ENCODE measurements around the gene ANKRD35.

ANKRD35 gene

DNA sequence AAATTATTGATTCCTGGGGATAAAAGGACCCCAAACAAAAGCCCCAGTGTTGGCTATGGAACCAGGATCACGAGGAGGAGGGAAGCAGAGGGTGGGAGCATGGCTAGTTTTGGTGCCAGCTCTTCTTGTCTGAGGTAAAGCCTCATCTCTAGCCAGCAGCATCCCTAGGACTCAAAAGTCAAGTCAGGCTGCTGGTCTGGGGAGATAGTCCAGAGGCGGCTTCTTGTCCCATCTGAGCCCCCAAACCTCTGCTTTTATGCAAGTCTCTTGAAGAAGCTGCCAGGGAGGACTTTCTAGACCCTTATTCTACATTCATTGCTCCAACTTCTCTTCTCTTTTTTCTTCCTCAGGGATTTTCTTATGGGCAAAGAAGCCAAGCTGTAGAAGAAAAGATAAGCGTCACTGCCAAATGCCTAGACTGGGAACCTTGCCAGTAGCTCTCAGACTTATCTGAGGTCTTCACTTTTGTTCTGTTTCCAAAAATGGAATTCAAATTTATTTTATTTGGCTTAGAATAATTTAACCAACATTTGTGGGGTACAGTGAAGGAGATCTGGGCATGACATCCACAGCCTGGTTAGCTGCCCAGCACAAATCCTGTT is 6.9 kb upstream of the ANKRD35 start:
- DNase-seq (ENCODE audit: low read depth) = peak; percentile 43
- H3K4me3 ChIP-seq (ENCODE audit: low read length) = peak overlapping the region; percentile 9
- TF ChIP-seq, protein P1, sequence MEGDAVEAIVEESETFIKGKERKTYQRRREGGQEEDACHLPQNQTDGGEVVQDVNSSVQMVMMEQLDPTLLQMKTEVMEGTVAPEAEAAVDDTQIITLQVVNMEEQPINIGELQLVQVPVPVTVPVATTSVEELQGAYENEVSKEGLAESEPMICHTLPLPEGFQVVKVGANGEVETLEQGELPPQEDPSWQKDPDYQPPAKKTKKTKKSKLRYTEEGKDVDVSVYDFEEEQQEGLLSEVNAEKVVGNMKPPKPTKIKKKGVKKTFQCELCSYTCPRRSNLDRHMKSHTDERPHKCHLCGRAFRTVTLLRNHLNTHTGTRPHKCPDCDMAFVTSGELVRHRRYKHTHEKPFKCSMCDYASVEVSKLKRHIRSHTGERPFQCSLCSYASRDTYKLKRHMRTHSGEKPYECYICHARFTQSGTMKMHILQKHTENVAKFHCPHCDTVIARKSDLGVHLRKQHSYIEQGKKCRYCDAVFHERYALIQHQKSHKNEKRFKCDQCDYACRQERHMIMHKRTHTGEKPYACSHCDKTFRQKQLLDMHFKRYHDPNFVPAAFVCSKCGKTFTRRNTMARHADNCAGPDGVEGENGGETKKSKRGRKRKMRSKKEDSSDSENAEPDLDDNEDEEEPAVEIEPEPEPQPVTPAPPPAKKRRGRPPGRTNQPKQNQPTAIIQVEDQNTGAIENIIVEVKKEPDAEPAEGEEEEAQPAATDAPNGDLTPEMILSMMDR (conservative IDR thresholded peaks at IDR 0.05; ENCODE audit: low read depth, low read length) = no peak

DNA sequence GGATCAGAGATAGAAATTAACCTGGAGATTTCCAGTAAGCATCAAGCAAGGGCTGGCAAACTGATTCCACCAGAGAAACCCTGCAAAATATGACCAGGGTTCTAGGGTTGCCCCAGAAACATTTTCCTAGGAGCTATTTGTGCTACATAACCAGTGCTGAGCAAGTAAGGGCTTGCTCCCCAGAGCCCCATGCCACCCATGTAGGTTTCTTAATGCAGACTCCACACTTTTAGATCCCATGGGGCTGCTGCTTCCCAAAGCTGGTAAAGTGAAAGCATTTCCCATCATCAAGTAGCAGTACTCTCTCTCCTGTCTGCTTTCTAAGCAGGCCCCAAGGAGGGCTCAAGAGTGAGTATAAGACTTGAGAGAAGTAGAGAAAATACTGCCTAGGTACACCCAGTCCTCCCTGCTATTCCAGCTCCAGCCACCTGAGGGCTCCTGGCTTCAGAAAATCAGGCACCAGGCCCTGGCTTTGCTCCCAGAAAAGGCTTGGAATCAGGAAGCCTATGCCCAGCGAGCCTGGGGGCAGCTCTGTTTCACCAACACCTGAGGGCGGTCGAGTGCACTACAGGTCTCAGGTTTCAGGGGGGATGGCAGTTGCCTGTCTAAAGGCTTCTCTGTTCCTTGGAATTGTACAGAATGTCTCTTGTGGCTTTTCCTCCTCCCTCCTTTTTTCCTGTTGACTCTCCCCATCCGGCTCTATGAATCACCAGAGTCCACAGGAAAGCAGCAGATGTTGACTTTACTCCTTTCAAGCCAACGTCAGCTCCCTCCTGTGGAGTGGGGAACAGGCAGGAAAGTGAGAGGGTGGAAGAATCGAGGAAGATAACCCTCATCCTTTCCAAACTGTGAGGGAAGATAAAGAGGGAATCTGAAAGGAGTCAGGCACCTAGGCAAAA is 6.2 kb upstream of the ANKRD35 start:
- H3K4me3 ChIP-seq (ENCODE audit: low read length) = peak overlapping the region; percentile 9
- TF ChIP-seq, protein P1 (conservative IDR thresholded peaks at IDR 0.05; ENCODE audit: low read depth, low read length) = peak; percentile 96
- peak; percentile 93 for DNase-seq (ENCODE audit: low read depth)

DNA sequence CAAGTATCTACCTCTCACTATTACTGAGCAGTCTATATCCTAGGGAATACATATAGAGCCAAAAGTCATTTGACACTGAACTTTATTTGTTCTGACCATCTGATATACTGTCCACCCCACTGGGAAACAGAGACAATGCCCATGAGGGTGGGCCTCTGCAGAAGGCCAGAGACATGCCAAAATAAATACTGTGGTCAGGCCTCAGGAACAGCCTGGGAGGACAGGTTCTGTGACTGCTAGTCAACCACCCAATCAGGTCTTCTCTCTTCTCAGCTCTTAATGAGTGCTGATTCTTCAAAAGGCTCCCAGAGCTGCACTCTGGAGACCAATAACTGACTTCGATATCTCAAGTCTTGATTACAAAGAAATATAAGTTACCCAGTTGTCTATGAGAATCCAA is 5.5 kb upstream of the ANKRD35 start:
- DNase-seq (ENCODE audit: low read depth) = no peak
- TF ChIP-seq, protein P1 (conservative IDR thresholded peaks at IDR 0.05; ENCODE audit: low read depth, low read length) = no peak

DNA sequence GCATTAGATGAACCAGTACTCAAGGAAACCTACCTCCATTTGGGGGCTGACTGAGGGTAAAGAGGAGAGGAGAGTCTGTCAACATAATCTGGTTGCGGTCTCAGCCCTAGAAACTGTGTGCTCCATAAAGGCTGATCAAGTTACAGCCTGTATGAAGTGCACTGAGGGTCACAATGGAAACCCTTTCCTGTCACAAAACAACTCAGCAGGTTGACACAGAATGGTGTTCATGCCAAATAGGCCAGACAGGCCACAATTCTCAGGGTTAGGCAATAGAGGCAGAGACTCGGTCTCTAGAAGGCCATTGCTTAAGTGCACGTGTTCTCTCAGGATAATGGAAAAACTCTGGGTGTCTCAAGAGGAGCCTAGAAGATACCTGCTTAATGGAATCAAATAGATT is 4.1 kb upstream of the ANKRD35 start:
- H3K4me3 ChIP-seq (ENCODE audit: low read length) = no peak overlapping the region
- no peak for DNase-seq (ENCODE audit: low read depth)
- TF ChIP-seq, protein P1 (conservative IDR thresholded peaks at IDR 0.05; ENCODE audit: low read depth, low read length) = no peak

More for the DNA sequence above, 5.5 kb upstream of the ANKRD35 start:
- no peak overlapping the region for H3K4me3 ChIP-seq (ENCODE audit: low read length)

DNA sequence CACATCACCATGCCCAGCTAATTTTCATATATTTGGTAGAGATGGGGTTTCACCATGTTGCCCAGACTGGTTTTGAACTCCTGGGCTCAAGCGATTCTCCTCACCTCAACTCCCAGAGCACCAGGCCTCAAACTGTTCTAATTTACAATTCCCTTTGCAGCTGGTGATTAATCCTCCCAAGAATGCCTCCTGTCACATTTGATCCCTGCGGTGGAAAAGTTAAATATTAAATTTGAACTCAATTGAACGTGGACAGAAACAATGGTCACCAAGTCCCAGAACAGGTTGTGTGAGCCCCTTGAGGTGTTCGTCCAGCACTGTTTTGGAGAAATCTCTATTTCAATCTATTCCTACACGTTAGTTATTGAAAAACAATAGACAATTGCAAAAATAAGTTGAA is 2.0 kb upstream of the ANKRD35 start:
- DNase-seq (ENCODE audit: low read depth) = no peak
- no peak overlapping the region for H3K4me3 ChIP-seq (ENCODE audit: low read length)
- TF ChIP-seq, protein P1 (conservative IDR thresholded peaks at IDR 0.05; ENCODE audit: low read depth, low read length) = no peak

DNA sequence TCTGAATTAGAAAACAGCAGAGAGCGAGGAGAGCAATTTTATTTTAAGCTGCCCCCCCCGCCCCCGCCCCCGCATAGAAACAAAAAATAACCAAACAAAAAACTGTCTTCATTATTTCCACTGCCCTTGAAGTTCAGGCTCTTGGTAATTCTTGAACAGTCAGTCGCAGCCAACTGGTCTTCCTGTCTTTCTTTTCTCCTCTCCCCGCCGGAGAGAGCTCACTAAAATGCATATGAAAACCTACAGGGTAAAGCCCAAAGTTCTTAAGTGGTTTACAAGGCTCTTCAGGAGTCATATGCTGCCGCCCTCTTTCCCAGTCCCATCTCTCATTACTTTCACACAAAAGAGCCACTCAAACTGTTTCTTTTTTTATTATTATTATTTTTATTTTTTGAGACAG is 1.1 kb upstream of the ANKRD35 start:
- no peak for DNase-seq (ENCODE audit: low read depth)
- TF ChIP-seq, protein P1 (conservative IDR thresholded peaks at IDR 0.05; ENCODE audit: low read depth, low read length) = no peak
- H3K4me3 ChIP-seq (ENCODE audit: low read length) = no peak overlapping the region

All from retinal pigment epithelial cell (primary cell).